Stimulated activated CD4-positive, alpha-beta T cell treated with anti-CD3 and anti-CD28 coated beads, Interleukin-1b, Interleukin-23, amount 100 ng/mL, for 1 hour (primary cell): ENCODE data around the gene CES4A.

Experiments used
- DNase-seq, 2 donors: peaks; one replicate each; pipeline ENCODE4 v3.0.0-alpha.2; 2020; ENCODE audit warnings: low read depth in 2 of 2

Gene CES4A

DNA sequence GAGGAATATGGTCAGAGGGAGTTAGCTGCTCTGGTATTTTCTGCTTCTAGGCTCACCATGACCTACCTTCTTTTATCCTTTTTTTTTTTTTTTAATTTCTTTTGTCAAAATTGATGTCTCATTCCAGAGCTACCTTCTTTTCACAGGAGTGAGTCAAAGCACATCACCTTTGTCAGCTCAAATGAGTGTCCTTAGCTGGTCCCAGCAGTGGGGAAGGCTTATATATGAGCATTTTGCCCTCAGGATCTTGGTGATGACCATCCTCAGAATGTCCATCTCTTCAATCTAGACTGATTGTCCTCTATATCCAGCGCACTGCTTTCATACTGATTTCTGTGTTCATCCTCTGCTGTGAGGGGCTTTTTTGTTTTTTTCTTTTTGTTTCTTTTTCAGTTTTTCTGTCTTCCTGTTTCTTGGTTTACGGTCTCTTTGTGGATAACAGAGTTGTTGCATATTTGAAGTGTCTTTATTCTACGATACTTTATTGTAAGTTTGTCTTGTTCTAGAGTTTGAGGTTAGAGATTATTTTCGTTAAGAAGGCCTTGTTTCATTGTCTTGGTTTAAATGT is 65.5 kb downstream of the CES4A start:
- DNase-seq, result no peak

DNA sequence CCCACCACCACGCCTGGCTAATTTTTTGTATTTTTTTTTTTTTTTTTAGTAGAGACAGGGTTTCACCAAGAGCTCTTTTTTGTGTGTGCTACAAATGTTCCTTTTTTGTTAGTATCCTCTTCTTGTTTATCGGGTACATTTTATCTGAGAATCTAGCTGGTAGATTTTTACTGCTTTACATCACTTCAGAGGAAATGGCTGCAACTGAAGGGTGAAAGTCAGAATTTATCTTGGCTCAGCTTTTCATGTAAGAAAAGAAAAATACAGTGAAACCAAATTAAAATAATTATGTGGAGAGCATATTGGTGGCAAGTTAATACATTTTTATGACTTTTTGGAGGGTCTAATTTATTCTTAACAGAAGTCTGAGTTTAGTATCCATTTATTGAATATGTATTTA is 66.5 kb downstream of the CES4A start:
- no peak for DNase-seq

DNA sequence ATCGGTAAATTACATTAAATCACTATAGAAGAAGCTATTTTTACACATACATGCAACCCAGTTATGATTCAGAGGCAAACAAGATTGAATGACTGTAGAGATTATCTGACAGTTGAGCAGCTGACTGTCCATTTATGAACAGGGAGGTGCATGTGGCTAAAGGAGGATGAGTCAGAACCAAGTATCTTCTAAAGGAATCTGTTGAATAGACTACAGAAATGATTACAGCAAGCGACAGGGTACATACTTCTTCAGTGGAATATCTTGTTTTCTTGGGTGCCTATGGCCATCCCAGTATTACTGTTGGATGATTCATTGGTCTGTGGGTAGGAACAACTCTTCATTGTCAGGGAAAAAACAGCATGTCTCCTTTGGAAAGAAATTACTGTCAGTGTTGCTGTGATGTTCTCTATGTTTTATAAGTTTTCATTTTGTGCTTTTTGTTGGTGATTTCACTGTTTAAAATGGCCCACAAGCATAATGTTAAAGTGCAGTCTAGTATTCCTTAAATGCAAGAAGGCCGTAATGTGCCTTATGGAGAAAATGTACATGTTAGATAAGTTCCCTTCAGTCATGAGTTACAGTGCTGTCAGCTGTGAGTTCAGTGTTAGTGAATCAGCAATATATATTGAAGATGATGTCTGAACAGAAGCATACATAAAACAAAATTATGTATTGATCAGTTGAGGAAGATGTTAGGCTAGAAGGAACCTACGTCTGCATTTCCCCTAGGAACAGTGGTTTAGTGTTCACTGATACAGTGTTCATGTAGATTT is 67.5 kb downstream of the CES4A start:
- DNase-seq, result no peak
